T-cell (primary cell): ENCODE results near the gene SRSF2. TPM values are rescaled to one million over a fixed set of nuclear protein-coding genes. Genes with fewer than 3 reads are reported as not detected.
"Not testable (repeated sequence)": the region's sequence is repeated elsewhere in the genome, so short reads cannot be mapped to it uniquely, and the experiment has no call there.

Experiments used
- ATAC-seq, 4 experiments: fragments of 200-7000 bp in 3 of 4; fragments of 150-1000 bp in 1 of 4; cut with Tn5 transposase; replicated peaks in 1 of 4; 1 replicate in 3 of 4; 2 replicates in 1 of 4; pipeline ENCODE4 v1.10.0; 2021; ENCODE audit warnings: moderate library complexity in 3 of 4, mild to moderate bottlenecking in 2 of 4, moderate number of reproducible peaks in 1 of 4
- CTCF ChIA-PET, 2 donors: fragments of 300-600 bp; sonication (Branson Sonifier 250); formaldehyde crosslinking; loops; one replicate each; lab custom pipeline; 2022; ENCODE audit warnings: antibody characterized with exemption in 2 of 2; lab: Charles Lee
- POLR2A ChIA-PET, 2 donors: fragments of 300-600 bp; sonication (Branson Sonifier 250); formaldehyde crosslinking; loops; one replicate each; lab custom pipeline; 2022; ENCODE audit warnings: antibody characterized with exemption in 2 of 2; lab: Charles Lee
- DNase-seq, 35 experiments: peaks; one replicate each; pipeline versions ENCODE4 v3.0.0 to v3.0.0-alpha.2; 2013 to 2023
- H3K27ac ChIP-seq: one replicate; pipeline ENCODE4 v1.5.1; 2013; ENCODE audit warnings: low read length
- H3K27me3 ChIP-seq, 2 experiments: replicated peaks in 1 of 2; 1 replicate in 1 of 2; 2 replicates in 1 of 2; pipeline versions ENCODE4 v1.6.1 to v1.7.0; 2013; ENCODE audit warnings: low read length in 1 of 2, mixed read lengths in 1 of 2; ENCODE audit not compliant: control insufficient read depth in 2 of 2, insufficient read depth in 2 of 2; ENCODE audit errors: extremely low read depth in 1 of 2
- H3K36me3 ChIP-seq, 2 donors: 1 replicate in 1 of 2; 2 replicates in 1 of 2; pipeline versions ENCODE4 v1.6.1 to v1.7.0; 2013; ENCODE audit warnings: low read length in 1 of 2; ENCODE audit not compliant: control insufficient read depth in 2 of 2, insufficient read depth in 1 of 2; ENCODE audit errors: extremely low read depth in 1 of 2
- H3K4me1 ChIP-seq, 2 experiments: 1 replicate in 1 of 2; 2 replicates in 1 of 2; pipeline versions ENCODE4 v1.6.1 to v1.7.0; 2013; ENCODE audit warnings: low read length in 2 of 2, mixed read lengths in 1 of 2; ENCODE audit not compliant: insufficient read depth in 2 of 2, control insufficient read depth in 1 of 2; ENCODE audit errors: extremely low read depth in 1 of 2
- H3K4me3 ChIP-seq, 2 donors: 1 replicate in 1 of 2; 2 replicates in 1 of 2; pipeline versions ENCODE4 v1.5.1 to v1.7.0; 2013; ENCODE audit warnings: mild to moderate bottlenecking in 2 of 2, low read length in 1 of 2, moderate library complexity in 1 of 2; ENCODE audit not compliant: control insufficient read depth in 1 of 2; ENCODE audit errors: extremely low read depth in 1 of 2
- H3K9me3 ChIP-seq: 2 replicates; pipeline ENCODE4 v1.7.0; 2013
- H3K27ac Mint-ChIP-seq, 2 donors: one replicate each; pipeline ENCODE4 v1.8.0; 2020 to 2021; ENCODE audit warnings: mild to moderate bottlenecking in 2 of 2, mixed read lengths in 2 of 2
- H3K27me3 Mint-ChIP-seq, 2 donors: one replicate each; pipeline ENCODE4 v1.8.0; 2021 to 2022; ENCODE audit warnings: mixed read lengths in 2 of 2
- H3K36me3 Mint-ChIP-seq: one replicate; pipeline ENCODE4 v1.8.0; 2021; ENCODE audit warnings: mixed read lengths
- H3K4me1 Mint-ChIP-seq, 3 donors: one replicate each; pipeline ENCODE4 v1.8.0; 2020 to 2022; ENCODE audit warnings: mixed read lengths in 3 of 3, mild to moderate bottlenecking in 1 of 3
- H3K4me3 Mint-ChIP-seq, 3 donors: one replicate each; pipeline ENCODE4 v1.8.0; 2020 to 2022; ENCODE audit warnings: mild to moderate bottlenecking in 3 of 3, mixed read lengths in 3 of 3, moderate library complexity in 3 of 3
- H3K9me3 Mint-ChIP-seq, 3 donors: one replicate each; pipeline ENCODE4 v1.8.0; 2020 to 2022; ENCODE audit warnings: mixed read lengths in 3 of 3
- WGBS: methylation state at CpG from one replicate; pipeline ENCODE4 v1.1.5; 2013; ENCODE audit warnings: missing lambda C conversion rate; ENCODE audit not compliant: insufficient coverage; 5-methylcytosine and 5-hydroxymethylcytosine counted together
- total RNA-seq, 35 experiments: library from RNA in 6 of 35; stranded (reverse) in 6 of 35; fragments of 120-200 nt in 1 of 35; gene quantifications; one replicate each; pipeline versions ENCODE4 v1.2.1 to v1.2.4 and lab custom pipeline; 2013 to 2026

The SRSF2 gene
- total RNA-seq, 5 donors from 2014 or later (not counting 1 experiment from before 2014, with no cell fraction given) = 349 to 413 (median 382) TPM

- Histone ChIP-seq H3K27me3 (no peaks in the 10 kb centered on the region), H3K27ac (peak overlapping the region; percentile 91), H3K4me1 (peaks cover 11 to 49% of the 10 kb centered on the region in 2 experiments), H3K9me3 (no peaks in the 10 kb centered on the region), H3K36me3 (peaks cover 6 to 68% of the 10 kb centered on the region in 2 donors), H3K4me3 (no peak overlapping the region)
- peak overlapping the region in 2 of 3 donors; percentile 13 to 63 for H3K4me3 Mint-ChIP-seq
- POLR2A ChIA-PET = interaction anchor here in 1 of 2 donors (1.9 kb wide), 1 partner anchor 10 kb away, joined by 25 read pairs; the partner anchor contains the start of genes JMJD6 and METTL23
- DNase-seq (no peak), ATAC-seq (no peak)
- peak overlapping the region; percentile 87 to 94 for H3K27ac Mint-ChIP-seq
- H3K9me3 Mint-ChIP-seq = no peaks in the 10 kb centered on the region
- peaks cover 42% of the 10 kb centered on the region for H3K36me3 Mint-ChIP-seq
- no peaks in the 10 kb centered on the region for H3K27me3 Mint-ChIP-seq
- WGBS = no CpG with 5 or more reads among the region's 2 CpGs
- CTCF ChIA-PET = interaction anchor here (0.7 to 2.1 kb wide), 2 partner anchors 16 to 57 kb away, joined by 3 to 5 read pairs; no protein-coding TSS in a partner anchor
- peaks cover 38 to 48% (median 46%) of the 10 kb centered on the region in 3 donors for H3K4me1 Mint-ChIP-seq
These were observed 21.7 kb downstream of the SRSF2 start for GRCh38 chr17:76715496-76715830.

- ChIA-PET CTCF (interaction anchor here (0.7 to 2.3 kb wide), 3 partner anchors 11 to 24 kb away, joined by 3 to 8 read pairs (median 7); partner anchors contain the start of gene MFSD11 (in 1 of the 2)), POLR2A (interaction anchor here in 1 of 2 donors (0.6 kb wide), 1 partner anchor 14 kb away, joined by 3 read pairs; no protein-coding TSS in a partner anchor)
- H3K27me3 Mint-ChIP-seq = no peaks in the 10 kb centered on the region
- DNase-seq = peak; percentile 40 to 83 (median 70)
- Histone ChIP-seq H3K27ac (peak overlapping the region; percentile 91), H3K27me3 (peaks cover 0 to 4% of the 10 kb centered on the region in 2 experiments), H3K9me3 (no peaks in the 10 kb centered on the region), H3K4me3 (no peak overlapping the region), H3K4me1 (peaks cover 11 to 53% of the 10 kb centered on the region in 2 experiments), H3K36me3 (peaks cover 6 to 63% of the 10 kb centered on the region in 2 donors)
- peaks cover 38 to 49% (median 46%) of the 10 kb centered on the region in 3 donors for H3K4me1 Mint-ChIP-seq
- peak overlapping the region; percentile 77 to 94 for H3K27ac Mint-ChIP-seq
- H3K36me3 Mint-ChIP-seq = peaks cover 39% of the 10 kb centered on the region
- peak overlapping the region; percentile 11 to 63 (median 46) for H3K4me3 Mint-ChIP-seq
- WGBS = no CpG with 5 or more reads among the region's 4 CpGs
- no peak for ATAC-seq
- H3K9me3 Mint-ChIP-seq = no peaks in the 10 kb centered on the region
These were observed 22.2 kb downstream of the SRSF2 start for GRCh38 chr17:76714822-76715495.

GRCh38 chr17:76714336-76714735 is 22.8 kb downstream of the SRSF2 start:
- CTCF ChIA-PET = interaction anchor here (0.6 to 2.3 kb wide), 10 partner anchors 9 to 356 kb away, joined by 3 to 8 read pairs (median 4); partner anchors contain the start of gene MFSD11 (in 1 of the 2)
- Mint-ChIP-seq H3K36me3 (peaks cover 34% of the 10 kb centered on the region), H3K9me3 (no peaks in the 10 kb centered on the region), H3K27me3 (no peaks in the 10 kb centered on the region), H3K4me1 (peaks cover 38 to 55% (median 52%) of the 10 kb centered on the region in 3 donors), H3K27ac (peak overlapping the region in 1 of 2 donors; percentile 36), H3K4me3 (no peak overlapping the region)
- H3K27me3 ChIP-seq = peaks cover 0 to 9% of the 10 kb centered on the region in 2 experiments
- DNase-seq (no peak), ATAC-seq (no peak)
- no peak overlapping the region for H3K4me3 ChIP-seq
- H3K4me1 ChIP-seq = peaks cover 11 to 59% of the 10 kb centered on the region in 2 experiments
- POLR2A ChIA-PET = interaction anchor here in 1 of 2 donors (0.6 to 1.4 kb wide), 2 partner anchors 14 to 21 kb away, joined by 3 to 4 read pairs; no protein-coding TSS in a partner anchor
- WGBS = 86% methylated on average over 4 of the region's 5 CpGs
- peaks cover 6 to 57% of the 10 kb centered on the region in 2 donors for H3K36me3 ChIP-seq
- no peak overlapping the region for H3K27ac ChIP-seq
- H3K9me3 ChIP-seq = no peaks in the 10 kb centered on the region

GRCh38 chr17:76713765-76714164 is 23.4 kb downstream of the SRSF2 start:
- DNase-seq (no peak), ATAC-seq (no peak)
- 95% methylated on average over 4 of the region's 7 CpGs for WGBS
- Histone ChIP-seq H3K27ac (no peak overlapping the region), H3K4me3 (no peak overlapping the region), H3K27me3 (peaks cover 0 to 9% of the 10 kb centered on the region in 2 experiments), H3K9me3 (no peaks in the 10 kb centered on the region), H3K4me1 (peaks cover 11 to 64% of the 10 kb centered on the region in 2 experiments), H3K36me3 (peaks cover 4 to 51% of the 10 kb centered on the region in 2 donors)
- peaks cover 38 to 58% (median 53%) of the 10 kb centered on the region in 3 donors for H3K4me1 Mint-ChIP-seq
- H3K27ac Mint-ChIP-seq = peak overlapping the region; percentile 1 to 36
- CTCF ChIA-PET = interaction anchor here (0.5 to 2.3 kb wide), 13 partner anchors 10 to 1372 kb away, joined by 3 to 8 read pairs (median 3); partner anchors contain the start of gene MFSD11 (in 1 of the 2)
- H3K36me3 Mint-ChIP-seq = peaks cover 28% of the 10 kb centered on the region
- POLR2A ChIA-PET = interaction anchor here (0.5 to 1.4 kb wide), 4 partner anchors 22 to 575 kb away, joined by 4 to 6 read pairs (median 4); no protein-coding TSS in a partner anchor
- H3K27me3 Mint-ChIP-seq = no peaks in the 10 kb centered on the region
- H3K4me3 Mint-ChIP-seq = no peak overlapping the region
- no peaks in the 10 kb centered on the region for H3K9me3 Mint-ChIP-seq

GRCh38 chr17:76712321-76712720 is 24.8 kb downstream of the SRSF2 start:
- H3K27ac Mint-ChIP-seq, DNase-seq, H3K4me3 ChIP-seq, H3K27me3 Mint-ChIP-seq, H3K27me3 ChIP-seq, ATAC-seq, H3K9me3 Mint-ChIP-seq, H3K9me3 ChIP-seq, H3K4me3 Mint-ChIP-seq, H3K27ac ChIP-seq, POLR2A ChIA-PET: not testable (repeated sequence)
- Mint-ChIP-seq H3K4me1 (peaks cover 38 to 57% (median 50%) of the 10 kb centered on the region in 3 donors), H3K36me3 (peaks cover 23% of the 10 kb centered on the region)
- Histone ChIP-seq H3K4me1 (peaks cover 11 to 64% of the 10 kb centered on the region in 2 experiments), H3K36me3 (peaks cover 2 to 37% of the 10 kb centered on the region in 2 donors)
- CTCF ChIA-PET = interaction anchor here (0.6 to 2.3 kb wide), 6 partner anchors 15 to 259 kb away, joined by 3 to 8 read pairs (median 4); partner anchors contain the start of genes METTL23 (in 1 of the 2), MFSD11 (in 1 of the 2) and UBE2O (in 1 of the 2)
- 100% methylated on average over 1 of the region's 7 CpGs for WGBS
